KMS-11 (cell line): Measurements from ENCODE around the gene PTK6.

Experiments
- H2AFZ ChIP-seq: fragments of 200-600 bp; sonication (generic); 2 replicates; pipeline ENCODE4 v1.6.1; 2016; ENCODE audit warnings: antibody characterized with exemption, mixed run types, low read depth
- H3K27ac ChIP-seq: fragments of 200-600 bp; sonication (generic); 2 replicates; pipeline ENCODE4 v1.6.1; 2016; ENCODE audit warnings: mild to moderate bottlenecking, mixed run types
- H3K27me3 ChIP-seq: fragments of 200-600 bp; sonication (generic); 2 replicates; pipeline ENCODE4 v1.6.1; 2017; ENCODE audit warnings: mild to moderate bottlenecking, low read depth, mixed run types, moderate library complexity; ENCODE audit not compliant: insufficient read depth
- H3K36me3 ChIP-seq: fragments of 200-600 bp; sonication (generic); 2 replicates; pipeline ENCODE4 v1.6.1; 2017; ENCODE audit warnings: mild to moderate bottlenecking, mixed run types; ENCODE audit not compliant: insufficient read depth
- H3K4me1 ChIP-seq: fragments of 200-600 bp; sonication (generic); 2 replicates; pipeline ENCODE4 v1.6.1; 2016; ENCODE audit warnings: mild to moderate bottlenecking, low read depth, mixed run types; ENCODE audit not compliant: poor library complexity, severe bottlenecking
- H3K4me2 ChIP-seq: fragments of 200-600 bp; sonication (generic); 2 replicates; pipeline ENCODE4 v1.7.0; 2016; ENCODE audit warnings: mild to moderate bottlenecking, mixed run types
- H3K4me3 ChIP-seq: fragments of 200-600 bp; sonication (generic); IDR thresholded peaks from 2 replicates; pipeline ENCODE4 v1.6.1; 2017; ENCODE audit warnings: low read depth, low read length, mixed read lengths; ENCODE audit not compliant: insufficient read depth
- H3K79me2 ChIP-seq: fragments of 200-600 bp; sonication (generic); 2 replicates; pipeline ENCODE4 v1.6.1; 2016; ENCODE audit warnings: low read depth, mixed run types; ENCODE audit not compliant: insufficient read depth
- H3K9ac ChIP-seq: fragments of 200-600 bp; sonication (generic); 2 replicates; pipeline ENCODE4 v1.6.1; 2016; ENCODE audit warnings: mild to moderate bottlenecking, mixed run types
- H4K20me1 ChIP-seq: fragments of 200-600 bp; sonication (generic); 2 replicates; pipeline ENCODE4 v1.6.1; 2016; ENCODE audit warnings: mild to moderate bottlenecking, mixed run types; ENCODE audit not compliant: insufficient read depth
- CTCF ChIP-seq: fragments of 200-600 bp; sonication (generic); conservative IDR thresholded peaks from 2 replicates; pipeline ENCODE4 v1.6.1; 2017; ENCODE audit warnings: low read depth, mild to moderate bottlenecking, antibody characterized with exemption, low read length, moderate library complexity, mixed read lengths

PTK6 gene

GRCh38 chr20:63580796-63581461 lies 43.8 kb upstream of the PTK6 start:
- no peaks in the 10 kb centered on the region for H3K79me2 ChIP-seq
- no peak overlapping the region for H3K9ac ChIP-seq
- peaks cover 72% of the 10 kb centered on the region for H3K27me3 ChIP-seq
- no peak overlapping the region for H3K4me2 ChIP-seq
- no peak overlapping the region for H2AFZ ChIP-seq
- no peaks in the 10 kb centered on the region for H3K36me3 ChIP-seq
- no peak overlapping the region for H3K27ac ChIP-seq
- H3K4me1 ChIP-seq, result no peaks in the 10 kb centered on the region
- H3K4me3 ChIP-seq, result no peak overlapping the region
- TF ChIP-seq CTCF, result peak; percentile 21; the same call in 1 of the 2 replicates
- no peaks in the 10 kb centered on the region for H4K20me1 ChIP-seq

DNA sequence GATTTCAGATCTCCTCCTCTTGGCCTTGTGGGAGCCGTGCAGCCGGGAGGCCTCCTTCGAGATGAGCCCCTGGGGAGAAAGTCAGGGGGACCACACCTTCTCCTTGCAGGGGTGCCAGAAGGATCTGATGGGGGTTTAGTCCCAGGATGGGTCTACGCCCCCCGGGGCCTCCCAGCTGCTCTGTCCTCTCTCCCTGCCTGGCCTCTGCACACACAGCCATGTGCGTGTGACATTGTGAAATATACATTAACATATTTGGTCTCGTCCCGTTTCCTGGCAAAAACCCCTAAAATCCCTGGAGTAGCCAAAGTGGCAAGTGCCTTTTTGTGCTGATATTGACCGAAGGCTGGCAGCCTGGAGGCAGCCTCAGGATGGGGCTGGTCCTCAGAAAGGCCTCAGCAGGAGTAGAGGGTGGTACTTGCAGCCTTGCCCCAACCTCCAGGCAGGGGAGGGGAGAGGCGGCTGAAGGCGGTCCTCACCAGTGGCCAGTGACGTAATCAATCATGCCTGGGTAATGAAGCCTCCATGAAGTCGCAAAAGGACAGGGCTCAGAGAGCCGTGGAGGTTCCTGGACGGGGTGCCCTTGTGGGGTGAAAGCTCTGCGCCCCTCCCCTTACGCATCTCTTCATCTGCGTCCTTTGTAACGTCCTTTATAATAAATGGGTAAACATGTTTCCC lies 42.0 kb upstream of the PTK6 start:
- no peaks in the 10 kb centered on the region for H4K20me1 ChIP-seq
- H3K27ac ChIP-seq, result no peak overlapping the region
- peaks cover 6% of the 10 kb centered on the region for H3K4me1 ChIP-seq
- H3K9ac ChIP-seq, result no peak overlapping the region
- no peaks in the 10 kb centered on the region for H3K36me3 ChIP-seq
- peaks cover 86% of the 10 kb centered on the region for H3K27me3 ChIP-seq
- H2AFZ ChIP-seq, result no peak overlapping the region
- H3K4me3 ChIP-seq, result no peak overlapping the region
- H3K79me2 ChIP-seq, result no peaks in the 10 kb centered on the region
- TF ChIP-seq CTCF, result no peak
- H3K4me2 ChIP-seq, result no peak overlapping the region

DNA sequence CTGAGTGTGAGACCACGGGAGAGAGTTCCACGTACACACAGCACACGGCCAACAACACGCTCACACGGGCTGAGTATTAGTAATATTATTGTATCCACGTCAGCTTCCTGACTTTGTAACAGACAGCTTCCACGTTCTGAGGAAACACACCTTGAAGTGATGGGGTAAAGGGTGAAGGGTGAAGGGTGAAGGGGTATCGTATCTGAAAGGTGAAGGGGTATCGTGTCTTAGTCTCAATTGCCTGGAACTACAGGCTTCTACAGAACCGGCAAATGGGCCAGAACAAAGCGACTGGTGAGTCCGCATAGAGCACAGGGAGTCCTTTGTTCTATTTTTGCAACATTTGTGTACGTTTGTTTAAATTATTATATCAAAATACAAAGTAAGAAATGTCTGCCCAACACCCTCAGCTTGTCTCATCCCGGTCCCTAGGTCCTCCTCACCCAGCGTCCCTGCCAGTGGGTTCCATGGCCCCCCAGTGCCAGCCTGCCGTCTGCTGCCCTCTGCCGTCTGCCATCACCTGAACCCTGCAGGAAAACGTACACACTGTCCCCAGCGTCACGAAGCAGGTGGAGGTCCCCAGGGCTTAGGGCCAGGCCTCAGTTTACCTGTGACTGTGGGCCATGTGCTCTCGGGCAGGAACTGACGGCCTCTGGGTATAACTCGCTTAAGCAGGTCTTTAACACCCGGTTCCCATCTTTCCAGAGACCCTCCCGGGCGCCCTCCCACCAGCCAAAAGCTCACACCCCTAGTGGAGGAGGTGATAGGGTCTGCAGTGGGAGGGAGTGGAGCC lies 41.2 kb upstream of the PTK6 start:
- Histone ChIP-seq H3K4me3 (no peak overlapping the region), H3K79me2 (no peaks in the 10 kb centered on the region), H4K20me1 (no peaks in the 10 kb centered on the region), H3K27ac (no peak overlapping the region), H3K4me1 (peaks cover 6% of the 10 kb centered on the region), H3K9ac (no peak overlapping the region), H3K36me3 (no peaks in the 10 kb centered on the region), H2AFZ (no peak overlapping the region), H3K27me3 (peaks cover 83% of the 10 kb centered on the region), H3K4me2 (no peak overlapping the region)
- no peak for TF ChIP-seq CTCF

- Histone ChIP-seq H3K27me3 (peaks cover 80% of the 10 kb centered on the region), H3K4me2 (no peak overlapping the region), H4K20me1 (no peaks in the 10 kb centered on the region), H3K4me1 (peaks cover 6% of the 10 kb centered on the region), H3K79me2 (no peaks in the 10 kb centered on the region), H3K27ac (no peak overlapping the region), H3K4me3 (no peak overlapping the region), H3K36me3 (no peaks in the 10 kb centered on the region), H2AFZ (no peak overlapping the region), H3K9ac (no peak overlapping the region)
- no peak for TF ChIP-seq CTCF
These were observed 40.2 kb upstream of the PTK6 start for GRCh38 chr20:63577317-63577894.
